Transverse colon (tissue), 4 donors: ENCODE data around the gene VEGFC. TPM values are rescaled to one million over a fixed set of nuclear protein-coding genes. Genes with fewer than 3 reads are reported as not detected.

Experiments used
- DNase-seq: peaks from one replicate; pipeline ENCODE4 v3.0.0-alpha.2; 2019
- H3K27ac ChIP-seq, 4 donors: fragments of 200-600 bp; sonication (generic); 2 replicates each; pipeline ENCODE4 v1.5.1; 2016 to 2018; ENCODE audit warnings: inconsistent platforms in 4 of 4
- H3K27me3 ChIP-seq: fragments of 200-600 bp; sonication (generic); 2 replicates; pipeline ENCODE4 v1.5.1; 2017; ENCODE audit warnings: inconsistent platforms
- H3K36me3 ChIP-seq, 4 donors: fragments of 200-600 bp; sonication (generic); 2 replicates each; pipeline ENCODE4 v1.5.1; 2017 to 2019; ENCODE audit warnings: inconsistent platforms in 4 of 4
- H3K4me1 ChIP-seq, 4 donors: fragments of 200-600 bp; sonication (generic); 2 replicates each; pipeline ENCODE4 v1.5.1; 2017 to 2020; ENCODE audit warnings: inconsistent platforms in 4 of 4
- H3K4me3 ChIP-seq, 4 donors: fragments of 200-600 bp; sonication (generic); 1 replicate in 1 of 4; 2 replicates in 3 of 4; pipeline versions ENCODE4 v1.5.1 to v1.6.1; 2017 to 2019; ENCODE audit warnings: inconsistent platforms in 4 of 4
- H3K9me3 ChIP-seq, 2 donors: fragments of 200-600 bp; sonication (generic); 2 replicates each; pipeline ENCODE4 v1.5.1; 2017 to 2019; ENCODE audit warnings: inconsistent platforms in 2 of 2
- CTCF ChIP-seq, 5 experiments: fragments of 200-600 bp in 3 of 5; fragments of 450-650 bp in 2 of 5; sonication (generic) in 3 of 5; IDR thresholded peaks; 1 replicate in 2 of 5; 2 replicates in 3 of 5; pipeline ENCODE4 v1.5.1; 2016 to 2017; ENCODE audit warnings: antibody characterized with exemption in 5 of 5, inconsistent platforms in 3 of 5, mild to moderate bottlenecking in 2 of 5, moderate library complexity in 1 of 5
- EP300 ChIP-seq: sonication (generic); formaldehyde crosslinking; IDR thresholded peaks from one replicate; pipeline ENCODE4 v1.6.1; 2017; ENCODE audit warnings: antibody characterized with exemption, low read depth
- POLR2A ChIP-seq: fragments of 450-650 bp; IDR thresholded peaks from one replicate; pipeline ENCODE4 v1.6.1; 2016; ENCODE audit warnings: antibody characterized with exemption, mild to moderate bottlenecking, moderate library complexity
- POLR2AphosphoS5 ChIP-seq, 3 donors: sonication (generic); formaldehyde crosslinking; IDR thresholded peaks; one replicate each; pipeline ENCODE4 v1.6.1; 2016; ENCODE audit warnings: antibody characterized with exemption in 3 of 3
- WGBS, 2 donors: methylation state at CpG; one replicate each; pipeline ENCODE4 v1.1.5; 2018; ENCODE audit warnings: low coverage in 1 of 2; 5-methylcytosine and 5-hydroxymethylcytosine counted together
- in situ Hi-C, 4 donors: fragments of 200-750 bp; cut with MboI; loops; one replicate each; pipeline versions ENCODE4 v1.15.0 to v1.15.1; 2017; ENCODE audit warnings: low sequenced_read_pairs in 3 of 4, low pct_ligation_motif_present in 1 of 4, low pct_unique_long_range_greater_than_20kb in 1 of 4
- intact Hi-C: fragments of 100-400 bp; cut with DNase I; formaldehyde crosslinking; loops from one replicate; pipeline ENCODE4 v1.15.1; 2023; ENCODE audit warnings: low total_unique reads
- total RNA-seq, 4 donors: library from RNA; depleted of rRNA; stranded (reverse); fragments of >200 nt; gene quantifications; one replicate each; pipeline ENCODE4 v1.1.0, GENCODE V29; 2016

VEGFC gene
- total RNA-seq, 4 donors from 2014 or later, result 1.2 to 2.9 (median 2.2) TPM; not detected in 1

DNA sequence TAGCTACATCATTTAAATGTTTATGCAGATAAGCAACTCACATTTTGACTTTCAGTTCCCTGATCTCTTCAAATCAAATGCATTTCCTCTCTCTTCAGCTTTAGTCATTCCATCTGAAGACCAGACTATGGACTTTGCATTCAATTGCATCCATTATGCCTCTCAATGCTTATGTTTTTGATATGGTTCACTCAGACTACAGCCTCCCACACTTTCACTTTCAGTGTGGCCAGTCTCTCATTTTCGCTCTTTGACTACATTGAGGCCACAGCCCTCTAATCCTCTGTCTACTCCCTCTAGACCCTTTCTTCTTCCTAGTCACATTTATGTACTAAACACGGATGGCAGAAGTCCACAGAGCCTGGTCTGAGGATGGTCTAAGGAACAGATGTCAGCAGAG, 24.5 kb upstream of the VEGFC start:
- no peak for DNase-seq
- intact Hi-C loops, result no loop called here
- WGBS, 2 donors, result 75 to 81% methylated on average over 2 of the region's 2 CpGs
- H3K4me3 ChIP-seq, result no peak overlapping the region
- TF ChIP-seq POLR2AphosphoS5 (IDR thresholded peaks at IDR 0.05) (no peak), POLR2A (no peak), EP300 (no peak), CTCF (IDR thresholded peaks at IDR 0.05) (no peak)
- H3K27me3 ChIP-seq, result no peaks in the 10 kb centered on the region
- in situ Hi-C loops, result no loop called here
- H3K4me1 ChIP-seq, result no peaks in the 10 kb centered on the region
- no peaks in the 10 kb centered on the region for H3K9me3 ChIP-seq
- H3K27ac ChIP-seq, result no peak overlapping the region
- H3K36me3 ChIP-seq, result no peaks in the 10 kb centered on the region

- Histone ChIP-seq H3K27ac (no peak overlapping the region), H3K9me3 (no peaks in the 10 kb centered on the region), H3K4me3 (no peak overlapping the region), H3K36me3 (no peaks in the 10 kb centered on the region), H3K27me3 (no peaks in the 10 kb centered on the region), H3K4me1 (no peaks in the 10 kb centered on the region)
- in situ Hi-C loops, result no loop called here
- WGBS, 2 donors, result 88 to 94% methylated on average over 3 to 6 of the region's 6 CpGs
- DNase-seq, result no peak
- TF ChIP-seq POLR2A (no peak), EP300 (no peak), POLR2AphosphoS5 (IDR thresholded peaks at IDR 0.05) (no peak), CTCF (IDR thresholded peaks at IDR 0.05) (no peak)
- intact Hi-C loops, result no loop called here
Measured at GRCh38 chr4:176814770-176815169, 22.0 kb upstream of the VEGFC start.

DNA sequence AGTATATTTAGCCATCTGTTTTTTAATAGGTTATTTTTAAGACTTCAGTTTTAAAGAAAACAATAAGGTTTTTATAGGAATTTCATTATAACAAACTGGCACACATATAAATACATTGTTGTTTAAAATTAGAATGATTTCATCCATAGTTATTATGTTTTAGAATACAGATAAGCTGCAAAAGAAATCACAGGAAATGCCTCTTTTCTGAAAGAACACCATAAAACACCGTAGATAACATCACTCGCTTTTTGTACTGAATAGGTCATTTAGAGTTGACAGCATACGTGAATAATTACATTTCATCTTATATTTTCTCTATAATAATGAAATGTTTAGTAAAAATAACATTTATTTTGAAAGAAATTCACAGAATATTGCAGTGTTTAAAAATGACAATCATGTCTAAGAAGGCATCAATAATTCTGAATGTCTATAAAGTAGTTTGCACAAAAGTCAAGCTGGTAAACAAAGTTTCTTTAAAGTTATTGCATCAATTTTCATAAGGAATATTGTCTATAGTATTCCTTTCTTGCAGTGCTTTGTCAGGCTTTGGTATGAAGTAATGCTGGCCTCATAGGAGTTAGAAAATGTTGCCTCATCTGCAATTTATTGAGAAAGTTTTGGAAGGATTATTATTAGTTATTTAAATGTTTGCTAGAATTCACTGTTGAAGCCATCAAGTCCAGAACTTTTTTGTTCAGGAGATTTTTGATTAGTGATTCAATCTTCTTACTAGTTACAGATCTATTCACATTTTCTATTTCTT, 17.9 kb upstream of the VEGFC start:
- no peak for DNase-seq
- H3K4me3 ChIP-seq, result no peak overlapping the region
- H3K4me1 ChIP-seq, result no peaks in the 10 kb centered on the region
- in situ Hi-C loops (no loop called here), intact Hi-C loops (no loop called here)
- H3K27ac ChIP-seq, result no peak overlapping the region
- no peaks in the 10 kb centered on the region for H3K27me3 ChIP-seq
- no peaks in the 10 kb centered on the region for H3K9me3 ChIP-seq
- TF ChIP-seq POLR2A (no peak), EP300 (no peak), CTCF (IDR thresholded peaks at IDR 0.05) (no peak), POLR2AphosphoS5 (IDR thresholded peaks at IDR 0.05) (no peak)
- no peaks in the 10 kb centered on the region for H3K36me3 ChIP-seq
- 65% methylated on average over 3 of the region's 3 CpGs for WGBS, 2 donors

- intact Hi-C loops (no loop called here), in situ Hi-C loops (no loop called here)
- Histone ChIP-seq H3K36me3 (no peaks in the 10 kb centered on the region), H3K4me1 (no peaks in the 10 kb centered on the region), H3K27me3 (no peaks in the 10 kb centered on the region), H3K4me3 (no peak overlapping the region), H3K27ac (no peak overlapping the region), H3K9me3 (no peaks in the 10 kb centered on the region)
- WGBS, 2 donors, result 78 to 90% methylated on average over 5 of the region's 5 CpGs
- TF ChIP-seq POLR2AphosphoS5 (IDR thresholded peaks at IDR 0.05) (no peak), POLR2A (no peak), CTCF (IDR thresholded peaks at IDR 0.05) (no peak), EP300 (no peak)
- DNase-seq, result no peak
Measured at GRCh38 chr4:176806778-176807375, 14.2 kb upstream of the VEGFC start.
